GM18519 (cell line): Measurements from ENCODE around the gene NR1I2.

Experiments used
- ATAC-seq: cut with Tn5 transposase; IDR thresholded peaks from one replicate; pipeline ENCODE4 v1.9.1; 2021; ENCODE audit warnings: mild to moderate bottlenecking, moderate library complexity; ENCODE audit not compliant: unreplicated experiment, low FRiP score

The NR1I2 gene

DNA sequence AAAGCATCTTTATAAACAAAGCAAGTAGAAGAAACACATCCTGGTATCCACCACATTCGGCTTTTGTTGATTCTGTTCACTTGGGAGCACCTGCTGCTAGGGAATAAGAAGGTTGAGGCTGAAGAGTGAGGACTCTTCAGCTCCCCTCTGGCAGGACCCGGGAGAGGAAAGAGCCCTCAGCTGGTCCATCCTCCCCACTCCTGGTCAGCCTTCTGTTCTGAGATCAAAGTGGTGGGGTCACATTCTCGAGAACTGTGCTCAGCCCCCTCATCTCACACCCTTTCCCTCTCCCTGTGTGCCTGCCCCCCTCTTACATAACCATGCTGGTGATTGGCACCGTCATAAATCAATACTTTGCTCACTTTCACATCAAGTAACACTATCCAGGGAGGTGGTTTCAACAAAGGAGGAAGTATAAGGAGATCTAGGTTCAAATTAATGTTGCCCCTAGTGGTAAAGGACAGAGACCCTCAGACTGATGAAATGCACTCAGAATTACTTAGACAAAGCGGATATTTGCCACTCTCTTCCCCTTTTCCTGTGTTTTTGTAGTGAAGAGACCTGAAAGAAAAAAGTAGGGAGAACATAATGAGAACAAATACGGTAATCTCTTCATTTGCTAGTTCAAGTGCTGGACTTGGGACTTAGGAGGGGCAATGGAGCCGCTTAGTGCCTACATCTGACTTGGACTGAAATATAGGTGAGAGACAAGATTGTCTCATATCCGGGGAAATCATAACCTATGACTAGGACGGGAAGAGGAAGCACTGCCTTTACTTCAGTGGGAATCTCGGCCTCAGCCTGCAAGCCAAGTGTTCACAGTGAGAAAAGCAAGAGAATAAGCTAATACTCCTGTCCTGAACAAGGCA lies at the start of gene NR1I2:
NR1I2 (plus strand) TSS at position 772 of the 869 bp plus-strand sequence.
- no peak for ATAC-seq

DNA sequence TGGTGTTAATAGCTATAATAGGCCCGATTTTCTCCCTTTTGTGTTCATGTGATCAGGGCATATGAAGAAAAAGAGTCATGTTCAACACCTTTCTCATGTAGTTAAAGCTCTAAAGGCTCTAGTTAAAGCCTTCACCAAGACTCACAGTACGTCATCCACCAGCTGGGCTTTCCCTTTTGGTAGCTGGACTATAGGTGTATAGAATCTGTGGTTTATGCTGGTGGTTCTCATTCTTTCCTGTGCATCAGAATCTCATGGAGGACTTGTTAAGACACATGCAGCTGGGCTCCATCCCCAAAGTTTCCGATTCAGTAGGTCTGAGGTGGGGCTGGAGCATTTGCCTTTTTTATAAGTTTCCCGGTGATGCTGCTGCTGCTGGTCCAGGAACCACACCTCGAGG lies 48.1 kb upstream of the NR1I2 start:
- ATAC-seq = no peak

DNA sequence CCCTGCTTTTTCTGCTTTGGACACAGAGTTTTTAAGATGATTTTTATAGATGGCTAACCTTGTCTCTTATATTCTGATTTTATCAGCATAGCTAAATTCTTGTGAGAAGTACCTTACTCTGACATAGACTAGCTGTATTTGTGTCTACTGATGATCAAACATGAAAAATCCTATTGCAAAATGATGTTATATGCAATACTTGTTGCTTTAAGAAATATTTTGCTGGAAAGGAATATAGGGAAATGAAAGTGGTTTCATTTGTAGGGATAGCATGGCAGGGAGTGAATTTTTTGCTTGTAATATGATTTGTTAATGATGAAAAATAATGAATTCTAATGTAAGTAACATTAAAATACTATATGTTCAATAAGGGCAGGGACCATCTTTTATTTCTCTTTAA lies 43.2 kb upstream of the NR1I2 start:
- ATAC-seq = no peak

DNA sequence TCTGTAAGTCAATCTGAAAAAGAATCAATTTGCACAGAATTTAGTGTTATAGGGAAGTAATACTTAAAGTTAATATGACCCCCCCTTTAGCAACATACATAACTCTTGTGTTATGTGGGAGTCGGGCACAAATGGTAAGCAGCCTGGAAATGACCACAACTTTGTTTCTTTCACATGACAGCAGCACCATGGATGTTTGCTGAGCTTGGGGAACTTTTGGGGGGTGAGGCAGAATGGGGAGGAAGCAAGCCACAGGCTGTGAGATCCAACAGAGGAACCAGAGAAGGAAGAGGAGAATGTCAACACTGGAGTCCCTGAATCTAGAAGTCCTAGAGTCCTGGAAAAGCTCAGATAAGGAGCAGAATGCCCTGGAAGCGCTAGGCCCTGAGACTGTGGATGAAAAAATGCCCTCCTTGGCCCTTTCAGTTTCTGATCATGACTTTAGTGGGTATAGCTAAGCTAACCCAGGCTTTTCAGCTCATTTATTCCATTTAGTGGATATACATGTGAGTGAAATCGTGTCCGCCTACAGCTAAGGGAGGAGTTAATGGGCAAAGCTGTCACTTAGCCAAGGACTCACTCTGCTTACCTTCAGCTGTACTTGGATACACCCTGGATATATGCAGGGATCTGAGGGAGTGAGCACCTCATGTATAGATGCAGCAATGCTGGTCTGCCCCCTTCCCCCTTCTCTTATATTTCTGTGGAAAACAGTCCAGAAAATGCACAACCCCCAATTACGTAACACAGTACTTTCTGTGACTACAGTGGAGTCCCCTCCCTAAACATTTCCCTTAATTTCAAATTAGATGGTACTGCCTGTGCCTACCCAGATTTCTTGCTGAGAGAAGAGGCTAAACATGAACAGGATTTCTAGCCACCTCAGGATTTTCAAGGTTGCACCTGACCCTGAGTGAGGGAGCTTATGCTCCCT lies 40.0 kb upstream of the NR1I2 start:
- no peak for ATAC-seq

DNA sequence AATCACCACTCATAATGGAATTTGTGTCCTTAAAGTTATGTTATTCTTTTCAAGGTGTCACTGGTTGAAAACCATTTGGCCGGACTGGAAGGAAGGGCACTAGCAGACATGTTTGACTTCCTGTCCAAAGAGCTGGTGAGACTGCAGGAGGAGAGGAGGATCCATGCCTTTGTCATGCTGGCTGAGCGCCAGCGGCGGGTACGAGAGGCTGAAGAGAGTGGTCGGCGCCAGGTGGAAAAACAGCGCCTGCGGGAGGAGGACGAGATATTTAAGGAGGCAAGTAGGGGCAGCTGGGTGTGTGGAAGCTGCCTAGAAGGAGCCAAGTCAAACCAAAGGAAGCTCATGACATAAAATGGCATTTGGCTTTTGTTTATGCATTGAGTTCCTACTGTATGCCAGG lies 38.0 kb upstream of the NR1I2 start:
- ATAC-seq = no peak

DNA sequence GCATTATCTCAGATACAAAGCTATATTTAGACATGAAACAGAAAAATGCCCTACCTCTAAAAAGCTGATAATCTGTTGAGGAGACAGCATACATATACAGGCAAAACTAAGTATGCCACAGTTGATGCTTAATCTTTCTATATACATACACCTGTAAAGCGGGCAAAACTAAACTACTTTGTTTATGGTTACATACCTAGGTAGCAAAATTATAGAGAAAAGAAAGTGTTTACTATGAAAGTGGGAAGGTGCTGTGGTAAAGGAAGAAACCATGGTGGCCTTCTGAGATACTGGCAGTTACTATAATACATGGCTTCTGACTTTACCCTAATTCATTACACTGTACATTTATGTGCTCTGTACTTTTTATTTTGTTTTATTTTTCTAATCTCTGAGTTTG lies 36.0 kb upstream of the NR1I2 start:
- ATAC-seq = no peak

DNA sequence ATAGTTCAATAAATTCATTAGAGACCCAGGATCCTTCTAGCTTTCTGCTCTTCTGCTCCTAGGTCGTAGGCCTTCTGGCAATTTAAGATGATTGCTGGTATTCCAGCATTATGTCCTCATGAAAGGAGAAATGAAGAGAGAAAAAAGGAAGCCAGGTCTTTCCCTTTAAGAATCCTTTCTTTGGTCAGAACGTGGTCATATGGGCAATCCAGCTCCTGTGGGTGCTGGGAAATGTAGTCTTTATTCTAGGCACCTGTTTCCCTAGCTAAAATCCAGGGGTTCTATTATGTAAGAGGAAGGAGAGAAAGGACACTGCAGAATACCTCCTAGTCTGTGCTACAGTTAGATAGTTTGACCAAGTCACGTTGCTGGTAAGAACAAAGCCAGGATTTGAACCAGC lies 35.5 kb upstream of the NR1I2 start:
- ATAC-seq = no peak

DNA sequence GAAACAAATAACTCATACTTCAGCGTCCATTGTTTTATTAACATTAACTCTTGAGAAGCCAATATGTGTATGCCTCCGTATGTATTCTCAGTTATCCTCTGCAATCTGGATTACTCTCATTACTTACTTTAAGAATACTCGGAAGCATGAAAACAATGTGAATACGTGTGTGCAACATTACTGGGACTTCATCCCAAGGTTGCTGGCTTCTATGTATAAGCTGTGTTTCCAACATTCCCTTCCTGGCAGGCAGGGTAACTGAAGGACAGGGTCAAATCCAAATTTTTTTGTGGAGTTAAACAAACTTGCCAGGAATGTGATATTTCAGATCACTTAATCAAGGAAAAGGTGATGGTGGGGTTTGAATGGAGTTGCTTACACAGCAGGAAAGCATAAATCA lies 34.5 kb upstream of the NR1I2 start:
- no peak for ATAC-seq

DNA sequence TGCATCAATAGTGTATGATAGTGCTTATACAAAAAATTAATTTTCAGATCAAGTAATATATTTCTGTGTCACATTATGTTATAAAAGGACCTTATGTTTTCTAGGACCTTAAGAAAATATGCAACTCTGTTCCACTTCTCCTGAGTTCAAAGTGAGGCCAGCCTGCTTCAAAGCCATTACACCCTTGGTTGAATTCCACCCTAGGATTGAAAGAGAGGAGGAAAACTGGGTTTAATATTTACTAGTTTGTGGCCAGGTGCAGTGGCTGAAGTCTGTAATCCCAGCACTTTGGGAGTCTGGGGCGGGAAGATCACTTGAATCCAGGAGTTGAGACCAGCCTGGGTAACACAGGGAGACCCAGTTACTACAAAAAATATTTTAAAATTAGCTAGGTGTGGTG lies 32.9 kb upstream of the NR1I2 start:
- no peak for ATAC-seq

DNA sequence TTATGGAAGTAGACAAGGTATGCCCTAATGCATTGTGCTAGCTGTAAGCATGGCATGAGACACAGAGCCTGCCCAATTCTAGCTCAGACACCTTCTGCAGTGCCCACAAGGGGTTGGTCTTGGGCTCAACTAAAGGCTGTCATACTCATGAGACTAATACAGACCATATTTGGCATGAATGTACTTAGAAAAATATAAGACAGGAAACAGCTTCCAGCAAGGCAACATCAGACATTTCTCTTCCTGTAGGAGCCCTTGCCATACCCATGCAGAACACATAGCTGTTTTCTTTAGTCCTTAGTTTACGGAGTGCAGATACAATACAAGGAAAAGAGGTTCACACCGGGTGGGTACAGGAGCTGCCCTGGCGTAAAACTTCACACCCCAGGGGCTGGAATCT lies 30.5 kb upstream of the NR1I2 start:
- ATAC-seq = no peak

DNA sequence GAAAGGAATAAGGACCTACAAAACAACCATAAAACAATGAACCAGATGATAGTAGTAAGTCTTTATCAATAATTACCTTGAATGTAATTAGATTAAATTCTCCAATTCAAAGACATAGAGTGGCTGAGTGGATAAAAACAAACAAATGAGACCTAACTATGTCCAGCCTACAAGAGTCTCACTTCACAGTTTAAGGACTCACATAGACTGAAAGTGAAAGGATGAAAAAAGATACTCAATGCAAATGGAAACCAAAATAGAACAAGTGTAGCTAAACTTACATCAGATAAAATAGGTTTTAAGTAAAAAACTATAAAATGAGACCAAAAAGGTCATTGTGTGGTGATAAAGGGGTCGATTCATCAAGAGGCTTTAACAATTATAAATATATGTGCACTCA lies 21.9 kb upstream of the NR1I2 start:
- ATAC-seq = peak; percentile 92

DNA sequence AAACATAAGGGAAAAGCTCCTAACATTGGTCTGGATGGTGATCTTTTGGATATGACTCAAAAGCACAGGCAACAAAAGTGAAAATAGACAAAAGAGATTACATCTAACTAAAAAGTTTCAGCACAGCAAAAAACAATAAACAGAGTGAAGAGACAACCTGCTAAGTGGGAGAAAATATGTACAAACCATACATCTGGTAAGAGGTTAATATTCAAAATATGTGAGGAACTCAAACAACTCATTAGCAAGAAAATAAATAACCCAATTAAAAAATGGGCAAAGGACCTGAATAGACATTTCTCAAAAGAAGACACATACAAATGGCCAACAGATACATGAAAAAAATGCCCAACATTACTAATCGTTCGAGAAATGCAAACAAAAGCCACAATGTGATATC lies 19.0 kb upstream of the NR1I2 start:
- no peak for ATAC-seq

DNA sequence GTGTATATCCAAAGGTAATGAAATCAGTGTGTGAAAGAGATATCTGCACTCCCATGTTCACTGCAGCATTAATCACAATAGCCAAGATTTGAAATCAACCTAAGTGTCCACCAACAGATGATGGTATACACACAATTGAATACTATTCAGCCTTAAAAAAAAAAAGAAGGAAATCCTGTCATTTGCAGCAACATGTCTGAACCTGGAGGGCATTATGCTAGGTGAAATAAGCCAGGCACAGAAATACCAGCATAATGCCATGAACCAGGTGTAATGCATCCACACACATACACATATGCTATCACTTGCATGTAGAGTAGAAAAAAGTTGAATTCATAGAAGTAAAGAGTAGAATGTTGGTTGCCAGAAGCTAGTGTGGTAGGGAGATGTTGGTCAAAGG lies 18.4 kb upstream of the NR1I2 start:
- ATAC-seq = no peak

DNA sequence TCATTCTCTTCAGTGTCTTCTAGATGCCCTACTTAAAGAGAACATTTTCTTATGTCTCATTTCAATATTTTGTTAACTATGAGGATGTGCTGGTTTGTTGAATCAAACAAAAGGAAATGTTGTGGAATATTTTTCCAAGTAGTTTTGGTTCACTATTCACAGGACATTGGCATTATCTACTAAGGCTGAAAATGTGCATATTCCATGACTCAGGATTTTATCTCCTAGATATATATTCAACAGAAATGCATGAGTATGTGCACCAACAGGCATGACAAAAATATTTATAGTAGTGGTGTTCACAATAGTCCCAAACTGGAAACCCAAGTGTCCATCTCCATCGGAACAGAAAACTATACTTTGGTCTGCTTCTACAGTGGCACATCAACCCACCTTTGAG lies 16.7 kb upstream of the NR1I2 start:
- ATAC-seq = no peak

DNA sequence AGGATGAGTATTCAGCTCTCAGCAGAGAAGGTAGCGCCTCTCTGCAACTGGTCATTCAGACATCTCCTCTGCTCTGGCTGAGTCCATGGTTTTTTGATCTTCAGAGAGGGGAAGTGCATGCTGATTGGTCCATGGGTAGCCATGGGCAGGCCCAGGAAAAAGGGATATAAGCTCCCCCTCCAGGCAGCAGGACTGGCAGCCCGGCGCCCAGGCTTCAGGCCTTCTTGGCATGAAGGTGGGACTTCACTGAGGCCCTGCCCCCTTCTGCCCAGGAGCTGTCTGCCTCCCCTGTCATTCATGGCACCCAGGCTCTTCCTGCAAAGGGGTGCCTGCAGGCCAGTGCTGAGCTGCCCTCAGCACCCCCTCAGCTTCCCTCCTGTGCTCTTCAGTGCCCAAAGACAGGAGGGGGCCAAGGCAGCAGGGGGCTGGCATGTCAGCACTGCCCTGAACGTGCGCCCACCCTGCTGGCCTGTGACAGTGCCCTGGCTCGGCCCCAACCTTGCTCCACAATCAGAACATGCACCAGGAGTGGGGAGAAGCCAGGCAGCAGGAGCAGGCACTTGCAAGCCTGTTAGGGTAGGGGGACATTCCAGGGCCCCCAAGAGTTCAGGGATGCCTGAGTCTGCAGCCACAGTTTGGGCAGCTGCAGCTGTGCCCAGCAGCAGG lies 13.8 kb upstream of the NR1I2 start:
- ATAC-seq = no peak

DNA sequence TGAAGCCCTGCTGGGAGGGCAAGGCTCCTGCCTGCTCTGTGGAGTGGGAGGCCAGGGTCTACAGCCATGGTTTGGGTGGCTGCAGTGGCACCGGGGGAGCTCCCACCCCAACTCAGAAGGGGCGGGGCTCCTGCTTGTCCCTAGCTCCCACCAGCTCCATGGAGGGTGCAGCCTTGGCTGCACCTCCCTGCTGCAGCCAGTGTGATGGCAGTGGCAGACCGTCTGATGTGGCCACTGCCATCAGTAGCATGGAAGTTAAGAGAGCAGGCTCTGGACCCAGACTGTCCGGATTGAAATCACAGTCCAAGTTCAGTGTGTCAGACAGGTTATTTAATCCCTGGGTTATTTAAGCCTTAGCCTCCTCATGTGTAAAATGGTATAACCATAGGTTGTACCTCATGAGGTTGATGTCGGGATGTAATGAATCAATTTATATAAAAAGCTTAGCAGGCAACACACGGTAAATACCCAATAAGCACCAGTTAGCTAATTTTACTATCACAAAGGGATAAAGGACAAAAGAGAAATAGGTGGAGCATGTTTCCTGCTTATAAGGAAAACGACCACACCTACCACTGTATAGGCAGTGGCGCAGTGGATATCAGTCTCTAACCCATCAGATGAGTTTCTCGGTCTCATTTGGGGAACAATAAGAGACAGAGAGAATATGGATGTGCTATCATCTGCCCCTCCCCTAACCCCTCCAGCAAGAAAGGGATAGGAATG lies 13.1 kb upstream of the NR1I2 start:
- no peak for ATAC-seq

DNA sequence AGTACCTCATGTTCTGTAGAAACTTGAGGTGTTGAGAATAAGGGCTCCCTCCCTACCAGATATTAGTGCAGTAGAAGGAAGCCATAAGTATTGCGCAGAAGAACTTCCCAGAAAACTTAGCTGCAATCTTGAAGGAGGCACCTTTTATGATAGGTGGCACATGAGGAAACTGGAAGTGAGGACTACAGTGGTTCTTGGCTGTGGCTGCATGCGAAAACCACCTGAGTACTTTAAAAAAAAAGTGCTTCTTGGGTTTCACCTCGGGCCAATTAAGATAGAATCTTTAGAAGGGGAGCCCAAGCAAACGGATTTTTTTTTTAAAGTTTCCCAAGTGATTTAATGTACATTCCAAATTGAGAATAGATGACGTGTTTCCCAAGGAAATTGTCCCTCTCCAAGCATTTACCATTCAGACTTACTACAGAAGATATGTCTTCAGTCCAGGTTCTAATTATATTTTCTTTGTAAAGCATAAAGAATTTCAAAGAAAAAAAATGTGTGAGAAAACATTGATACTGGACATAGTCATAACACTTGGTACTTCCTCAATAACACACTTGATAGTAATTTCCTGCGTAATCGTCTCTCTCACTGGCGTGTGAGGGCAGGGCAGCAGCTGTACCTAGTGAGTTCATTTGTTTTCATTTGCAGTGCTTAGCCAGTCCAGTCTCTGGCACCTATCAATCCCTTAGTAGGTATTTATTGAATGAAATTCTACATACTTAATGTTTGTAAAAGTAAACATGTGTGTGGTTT lies 12.3 kb upstream of the NR1I2 start:
- ATAC-seq = no peak

DNA sequence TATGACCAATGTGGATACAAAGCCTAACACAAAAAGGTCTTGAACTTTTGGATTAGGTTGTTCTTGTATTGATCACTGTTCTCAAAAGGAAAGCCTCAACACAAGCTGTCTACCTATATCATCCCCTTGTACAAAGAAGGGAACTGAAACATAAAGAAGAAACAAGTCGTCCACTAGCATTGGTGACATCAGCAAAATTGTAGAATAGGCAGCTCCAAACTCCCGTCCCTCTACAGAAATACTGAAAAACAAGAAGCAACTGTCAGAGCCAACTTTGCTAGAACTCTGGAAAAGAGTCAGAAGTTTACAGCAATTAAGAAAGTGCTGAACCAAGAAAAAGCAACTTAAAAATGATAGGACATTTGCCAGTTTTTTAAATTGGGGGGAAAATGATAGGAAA lies 7.5 kb upstream of the NR1I2 start:
- peak; percentile 95 for ATAC-seq

DNA sequence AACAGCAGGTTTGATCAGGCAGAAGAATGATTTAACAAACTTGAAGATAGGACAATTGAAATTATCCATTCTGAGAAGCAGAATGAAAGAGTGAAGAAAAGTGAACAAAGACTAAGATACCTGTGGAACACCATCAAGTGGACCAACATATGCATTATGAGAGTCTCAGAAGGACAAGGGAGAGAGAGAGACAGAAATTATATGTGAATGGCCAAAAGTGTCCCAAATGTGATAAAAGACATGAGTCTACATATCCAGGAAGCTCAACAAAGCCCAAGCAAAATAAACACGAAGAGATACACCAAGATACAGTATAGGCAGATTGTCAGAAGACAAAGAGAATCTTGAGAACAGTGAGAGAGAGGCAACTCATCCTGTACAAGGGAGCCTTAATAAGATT lies 5.6 kb upstream of the NR1I2 start:
- no peak for ATAC-seq

DNA sequence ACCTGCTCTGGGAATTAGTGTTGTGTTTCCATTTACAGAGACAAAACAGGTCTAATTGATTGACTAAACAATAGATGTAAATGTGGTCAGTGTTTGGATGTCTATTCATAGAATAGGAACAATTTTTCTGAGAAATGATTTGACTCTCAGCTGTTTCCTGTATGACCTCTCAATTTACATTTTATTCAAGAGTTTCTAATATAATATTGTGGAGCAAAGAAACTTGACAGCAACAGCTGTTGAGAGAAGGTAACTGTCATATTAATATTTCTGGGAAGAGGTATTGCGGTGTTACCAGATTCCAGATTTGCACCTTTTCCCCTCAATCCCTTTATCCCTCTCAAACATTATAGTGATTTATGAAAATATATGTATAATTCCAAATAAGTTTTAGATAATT lies 3.7 kb upstream of the NR1I2 start:
- no peak for ATAC-seq
